Measurements from ENCODE around the gene PRRX2.

GRCh38 chr9:129693741-129694140, 28.3 kb downstream of the PRRX2 start:
- TF ChIP-seq EZH2 (IDR thresholded peaks at IDR 0.05; ENCODE audit: borderline replicate concordance, insufficient read depth, low read depth, low read length, poor library complexity, severe bottlenecking) (no peak), CTCF (IDR thresholded peaks at IDR 0.05) (no peak)
